ENCODE measurements around the gene MAP2K2. TPM values are rescaled to one million over a fixed set of nuclear protein-coding genes. Genes with fewer than 3 reads are reported as not detected.

The MAP2K2 gene
- total RNA-seq, 2 donors from 2014 or later, result 104 to 145 TPM

DNA sequence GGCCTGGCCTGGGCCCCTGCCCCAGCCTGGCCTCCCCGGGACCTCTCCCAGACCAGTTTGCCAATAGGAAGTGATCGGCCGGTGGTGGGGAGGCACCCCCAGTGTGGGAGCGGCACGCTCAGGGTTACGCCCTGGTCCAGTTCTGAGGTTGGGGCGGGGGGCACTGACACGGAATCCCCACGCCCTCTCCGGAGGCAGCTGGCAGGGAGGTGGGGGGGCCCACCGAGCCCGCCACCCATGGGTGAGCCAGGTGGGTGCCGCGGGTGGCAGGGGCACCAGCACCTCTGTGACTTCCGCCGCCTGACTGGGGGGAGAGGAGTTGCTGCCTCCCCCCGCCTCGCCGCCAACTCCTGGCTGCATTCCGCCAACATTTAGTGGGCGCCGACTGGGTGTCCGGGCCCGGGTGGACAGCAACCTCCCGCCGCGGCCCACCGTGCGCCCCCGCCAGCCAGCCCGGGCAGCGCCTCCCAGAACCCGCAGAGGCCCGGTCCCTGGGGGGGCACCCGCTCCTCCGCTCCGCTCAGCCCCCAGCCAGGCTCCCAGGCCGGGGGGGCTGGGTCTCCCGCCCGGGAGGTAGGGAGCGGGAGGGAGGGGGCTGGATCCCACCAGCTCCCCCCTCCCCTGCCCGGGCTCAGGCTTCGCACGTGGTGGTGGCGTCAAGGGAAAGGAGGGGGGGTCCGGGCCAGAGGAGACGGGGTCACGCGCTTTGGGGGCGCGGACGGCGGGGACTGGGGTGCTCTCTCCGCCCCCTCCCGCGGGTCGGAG, 59.2 kb downstream of the MAP2K2 start:
- peak; percentile 50 for DNase-seq (ENCODE audit: low spot score)
- Histone ChIP-seq H3K27me3 (replicated peaks; ENCODE audit: insufficient read depth) (no peaks in the 10 kb centered on the region), H3K36me3 (no peaks in the 10 kb centered on the region), H3K4me3 (peak overlapping the region; percentile 70 to 82), H3K4me1 (replicated peaks) (peaks cover 45% of the 10 kb centered on the region), H3K9me3 (no peaks in the 10 kb centered on the region), H3K27ac (peak overlapping the region; percentile 98)
- no peak for TF ChIP-seq POLR2AphosphoS5 (IDR thresholded peaks at IDR 0.05)
- peak; percentile 20 for TF ChIP-seq POLR2A (IDR thresholded peaks at IDR 0.05)
- intact Hi-C loops (cut with DNase I), result loop anchor here (5.0 kb wide), 1 partner anchor 58 kb away; the partner anchor contains the start of gene MAP2K2
- WGBS, result under 1% methylated on average over 49 of the region's 57 CpGs

DNA sequence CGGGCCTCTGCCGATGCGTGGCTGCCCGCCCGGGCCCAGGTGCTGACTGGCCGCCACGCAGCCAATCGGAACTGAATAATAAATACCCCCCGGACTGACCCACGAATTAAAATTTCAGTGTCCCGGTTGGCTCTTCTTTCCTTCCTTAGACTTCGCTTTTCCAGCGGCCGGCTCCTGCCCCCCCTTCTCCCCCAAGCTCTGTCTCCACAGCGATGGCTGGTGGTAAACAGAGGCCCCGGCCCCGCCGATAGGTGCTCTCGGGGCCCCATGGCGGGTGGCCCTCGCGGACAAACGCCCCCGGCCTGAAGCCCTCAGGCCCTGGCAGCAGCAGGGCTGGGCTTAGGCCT, 59.8 kb downstream of the MAP2K2 start:
- Histone ChIP-seq H3K9me3 (no peaks in the 10 kb centered on the region), H3K4me3 (peak overlapping the region; percentile 70 to 82), H3K27ac (peak overlapping the region; percentile 98), H3K36me3 (no peaks in the 10 kb centered on the region), H3K27me3 (replicated peaks; ENCODE audit: insufficient read depth) (no peaks in the 10 kb centered on the region), H3K4me1 (replicated peaks) (peaks cover 50% of the 10 kb centered on the region)
- TF ChIP-seq, protein P1, sequence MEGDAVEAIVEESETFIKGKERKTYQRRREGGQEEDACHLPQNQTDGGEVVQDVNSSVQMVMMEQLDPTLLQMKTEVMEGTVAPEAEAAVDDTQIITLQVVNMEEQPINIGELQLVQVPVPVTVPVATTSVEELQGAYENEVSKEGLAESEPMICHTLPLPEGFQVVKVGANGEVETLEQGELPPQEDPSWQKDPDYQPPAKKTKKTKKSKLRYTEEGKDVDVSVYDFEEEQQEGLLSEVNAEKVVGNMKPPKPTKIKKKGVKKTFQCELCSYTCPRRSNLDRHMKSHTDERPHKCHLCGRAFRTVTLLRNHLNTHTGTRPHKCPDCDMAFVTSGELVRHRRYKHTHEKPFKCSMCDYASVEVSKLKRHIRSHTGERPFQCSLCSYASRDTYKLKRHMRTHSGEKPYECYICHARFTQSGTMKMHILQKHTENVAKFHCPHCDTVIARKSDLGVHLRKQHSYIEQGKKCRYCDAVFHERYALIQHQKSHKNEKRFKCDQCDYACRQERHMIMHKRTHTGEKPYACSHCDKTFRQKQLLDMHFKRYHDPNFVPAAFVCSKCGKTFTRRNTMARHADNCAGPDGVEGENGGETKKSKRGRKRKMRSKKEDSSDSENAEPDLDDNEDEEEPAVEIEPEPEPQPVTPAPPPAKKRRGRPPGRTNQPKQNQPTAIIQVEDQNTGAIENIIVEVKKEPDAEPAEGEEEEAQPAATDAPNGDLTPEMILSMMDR (IDR thresholded peaks at IDR 0.05), result no peak
- TF ChIP-seq POLR2AphosphoS5 (IDR thresholded peaks at IDR 0.05) (no peak), POLR2A (IDR thresholded peaks at IDR 0.05) (no peak)
- intact Hi-C loops (cut with DNase I), result loop anchor here (5.0 kb wide), 1 partner anchor 58 kb away; the partner anchor contains the start of gene MAP2K2
- WGBS, result 3% methylated on average over 19 of the region's 24 CpGs
- DNase-seq (ENCODE audit: low spot score), result no peak

DNA sequence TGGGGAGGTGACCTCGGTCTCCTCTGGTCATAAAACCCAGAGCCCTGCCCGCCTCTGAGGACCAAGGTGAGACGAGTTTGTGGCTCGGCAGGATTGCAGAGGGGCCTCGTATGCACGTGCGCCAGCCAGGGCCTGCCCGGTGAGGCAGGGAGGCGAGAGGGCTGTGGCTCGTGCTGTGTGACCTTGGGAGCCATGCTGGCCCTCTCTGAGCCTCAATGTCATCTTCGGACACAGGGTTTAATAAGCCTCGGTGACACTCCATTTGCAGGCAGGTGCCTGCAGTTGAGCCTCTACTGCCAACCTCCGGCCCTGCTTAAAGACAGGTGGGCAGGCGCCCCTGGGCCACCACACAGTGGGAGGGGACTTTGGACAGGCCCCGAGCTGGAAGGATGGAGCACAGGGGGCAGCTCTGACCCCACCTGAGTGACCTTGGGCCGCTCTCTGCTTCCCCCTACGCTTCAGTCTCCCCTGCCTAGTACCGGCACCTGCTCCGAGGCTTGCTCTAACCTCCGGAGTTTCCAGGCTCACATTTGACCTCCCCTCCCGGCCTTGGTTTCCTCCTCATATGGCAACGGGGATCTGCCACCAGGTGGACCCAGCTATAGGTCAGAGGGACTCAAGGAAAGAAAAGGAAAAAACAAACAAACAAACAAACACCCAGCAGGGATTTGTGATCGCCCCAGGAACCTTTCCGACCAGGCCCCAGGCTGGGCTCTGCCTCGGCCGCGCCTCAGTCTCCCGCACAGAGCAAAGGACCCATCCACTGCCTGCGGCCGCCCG, 60.4 kb downstream of the MAP2K2 start:
- Histone ChIP-seq H3K27me3 (replicated peaks; ENCODE audit: insufficient read depth) (no peaks in the 10 kb centered on the region), H3K27ac (peak overlapping the region; percentile 98), H3K4me3 (peak overlapping the region; percentile 70 to 82), H3K9me3 (no peaks in the 10 kb centered on the region), H3K36me3 (no peaks in the 10 kb centered on the region), H3K4me1 (replicated peaks) (peaks cover 56% of the 10 kb centered on the region)
- TF ChIP-seq, protein P1 (IDR thresholded peaks at IDR 0.05), result peak in 1 of 4 experiments; percentile 30
- TF ChIP-seq POLR2A (IDR thresholded peaks at IDR 0.05), result no peak
- 26% methylated on average over 31 of the region's 31 CpGs for WGBS
- intact Hi-C loops (cut with DNase I), result loop anchor here (5.0 kb wide), 1 partner anchor 59 kb away; the partner anchor contains the start of gene MAP2K2
- DNase-seq (ENCODE audit: low spot score), result no peak

DNA sequence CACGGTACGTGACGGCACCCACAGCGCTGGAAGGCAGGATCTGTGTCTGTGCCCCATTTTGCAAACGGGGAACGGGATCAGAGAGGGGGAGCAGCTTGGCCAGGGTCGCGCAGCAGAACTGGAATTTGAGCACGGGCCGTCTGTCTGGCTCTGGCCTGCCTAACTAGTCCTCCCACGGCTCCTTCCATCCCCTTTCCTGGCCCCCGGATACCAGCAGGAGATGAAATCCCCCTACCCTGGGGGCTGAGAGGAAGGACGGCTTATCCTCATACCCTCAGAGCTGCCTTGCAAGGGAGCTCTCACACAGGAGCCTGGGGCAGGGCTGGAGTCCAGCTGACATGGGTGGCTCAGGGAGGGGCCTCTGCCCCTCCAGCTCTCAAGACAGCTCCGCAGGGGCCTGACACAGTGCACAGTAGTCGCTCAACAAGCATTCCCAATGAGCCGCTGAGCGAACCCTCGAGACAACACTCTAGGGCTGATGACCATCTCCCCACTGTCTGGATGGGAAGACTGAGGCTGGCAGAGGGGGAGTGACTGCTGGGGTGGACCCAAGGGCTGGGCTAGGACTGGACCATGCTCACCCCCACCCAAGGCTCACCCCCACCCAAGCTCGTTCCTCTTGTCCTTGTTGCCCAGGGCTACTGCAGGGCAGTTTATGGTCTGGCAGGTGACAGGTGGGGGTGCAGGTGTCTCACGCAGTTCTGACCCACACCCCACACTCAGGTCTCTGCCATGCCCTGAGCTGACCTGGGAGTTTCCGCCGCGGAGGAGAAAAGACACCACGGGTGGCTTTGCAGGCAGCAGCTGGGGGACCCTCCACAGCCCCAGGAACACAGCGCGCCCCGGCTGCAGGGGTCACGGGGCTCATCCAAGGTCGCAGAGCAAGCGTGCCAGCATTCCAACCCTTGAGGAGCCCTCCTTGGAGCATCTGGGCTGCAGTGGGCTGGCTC, 61.2 kb downstream of the MAP2K2 start:
- TF ChIP-seq POLR2A (IDR thresholded peaks at IDR 0.05) (no peak), POLR2AphosphoS5 (IDR thresholded peaks at IDR 0.05) (no peak)
- TF ChIP-seq, protein P1 (IDR thresholded peaks at IDR 0.05), result no peak
- intact Hi-C loops (cut with DNase I), result loop anchor here (1.0 to 5.0 kb wide), 2 partner anchors 47 to 60 kb away; partner anchors contain the start of gene MAP2K2
- Histone ChIP-seq H3K4me3 (peak overlapping the region in 1 of 2 donors; percentile 70), H3K27me3 (replicated peaks; ENCODE audit: insufficient read depth) (no peaks in the 10 kb centered on the region), H3K9me3 (no peaks in the 10 kb centered on the region), H3K4me1 (replicated peaks) (peaks cover 54% of the 10 kb centered on the region), H3K27ac (peak overlapping the region; percentile 98), H3K36me3 (no peaks in the 10 kb centered on the region)
- WGBS, result 46% methylated on average over 30 of the region's 30 CpGs
- no peak for DNase-seq (ENCODE audit: low spot score)
